HL-60 (cell line): ENCODE measurements around the gene CRELD2.
"Not testable (repeated sequence)": the region's sequence is repeated elsewhere in the genome, so short reads cannot be mapped to it uniquely, and the experiment has no call there.

Source experiments
- CTCF ChIP-seq: IDR thresholded peaks from one replicate; pipeline ENCODE4 v1.5.1; 2011; ENCODE audit warnings: low read length, control low read depth, inconsistent platforms; ENCODE audit not compliant: insufficient read depth
- GABPA ChIP-seq: IDR thresholded peaks from 2 replicates; pipeline ENCODE4 v1.6.1; 2012; ENCODE audit warnings: low read depth
- POLR2AphosphoS5 ChIP-seq: IDR thresholded peaks from 2 replicates; pipeline ENCODE4 v1.6.1; 2012; ENCODE audit warnings: low read depth
- SPI1 ChIP-seq: IDR thresholded peaks from 2 replicates; pipeline ENCODE4 v1.6.1; 2012; ENCODE audit warnings: low read depth, mild to moderate bottlenecking, borderline replicate concordance

GRCh38 chr22:49945042-49945794 is 26.8 kb downstream of the CRELD2 start:
- TF ChIP-seq POLR2AphosphoS5, CTCF, SPI1: not testable (repeated sequence)
- 0 out of 2 replicates have a peak, but pooled peaks have one; percentile 15 for TF ChIP-seq GABPA
